CD8-positive, alpha-beta memory T cell (primary cell): Measurements from ENCODE around the gene CYB5R3. TPM values are rescaled to one million over a fixed set of nuclear protein-coding genes. Genes with fewer than 3 reads are reported as not detected.

Experiments
- CTCF ChIA-PET: fragments of 350-600 bp; sonication (Branson Sonifier 250); formaldehyde crosslinking; loops from one replicate; lab custom pipeline; 2021; ENCODE audit warnings: antibody characterized with exemption; lab: Charles Lee
- POLR2A ChIA-PET: fragments of 350-600 bp; sonication (Branson Sonifier 250); formaldehyde crosslinking; loops from one replicate; lab custom pipeline; 2021; ENCODE audit warnings: antibody characterized with exemption; lab: Charles Lee
- DNase-seq, 5 donors: peaks; one replicate each; pipeline versions ENCODE4 v3.0.0 to v3.0.0-alpha.2; 2020 to 2022; ENCODE audit warnings: mixed read lengths in 1 of 5
- H3K27ac ChIP-seq: one replicate; pipeline ENCODE4 v1.7.0; 2013; ENCODE audit warnings: low read depth, mild to moderate bottlenecking, low read length, moderate library complexity
- H3K27me3 ChIP-seq: 2 replicates; pipeline ENCODE4 v1.7.0; 2013; ENCODE audit warnings: low read length, mild to moderate bottlenecking; ENCODE audit not compliant: insufficient read depth, poor library complexity, severe bottlenecking
- H3K36me3 ChIP-seq: 2 replicates; pipeline ENCODE4 v1.7.0; 2013; ENCODE audit warnings: mild to moderate bottlenecking, low read length, moderate library complexity; ENCODE audit not compliant: insufficient read depth
- H3K4me1 ChIP-seq: 2 replicates; pipeline ENCODE4 v1.7.0; 2013; ENCODE audit warnings: mild to moderate bottlenecking, low read length, moderate library complexity; ENCODE audit not compliant: insufficient read depth
- H3K4me3 ChIP-seq: 2 replicates; pipeline ENCODE4 v1.7.0; 2013; ENCODE audit warnings: mild to moderate bottlenecking, low read length
- H3K9me3 ChIP-seq: 2 replicates; pipeline ENCODE4 v1.7.0; 2013; ENCODE audit warnings: mild to moderate bottlenecking, low read length
- H3K27ac Mint-ChIP-seq, 8 donors: one replicate each; pipeline ENCODE4 v1.8.0; 2020 to 2021; ENCODE audit warnings: mixed read lengths in 8 of 8, mild to moderate bottlenecking in 6 of 8, inconsistent platforms in 3 of 8, moderate library complexity in 3 of 8
- H3K27me3 Mint-ChIP-seq, 2 donors: one replicate each; pipeline ENCODE4 v1.8.0; 2020 to 2021; ENCODE audit warnings: mixed read lengths in 2 of 2, mild to moderate bottlenecking in 1 of 2, moderate library complexity in 1 of 2
- H3K36me3 Mint-ChIP-seq, 3 donors: one replicate each; pipeline ENCODE4 v1.8.0; 2020 to 2021; ENCODE audit warnings: mixed read lengths in 3 of 3, inconsistent platforms in 1 of 3, mild to moderate bottlenecking in 1 of 3
- H3K4me1 Mint-ChIP-seq, 3 donors: one replicate each; pipeline ENCODE4 v1.8.0; 2020 to 2021; ENCODE audit warnings: mixed read lengths in 3 of 3, inconsistent platforms in 1 of 3, mild to moderate bottlenecking in 1 of 3
- H3K4me3 Mint-ChIP-seq, 7 donors: one replicate each; pipeline ENCODE4 v1.8.0; 2020 to 2021; ENCODE audit warnings: mixed read lengths in 7 of 7, mild to moderate bottlenecking in 6 of 7, moderate library complexity in 4 of 7, inconsistent platforms in 2 of 7
- H3K9me3 Mint-ChIP-seq, 5 donors: one replicate each; pipeline ENCODE4 v1.8.0; 2020 to 2022; ENCODE audit warnings: mixed read lengths in 5 of 5, mild to moderate bottlenecking in 3 of 5, moderate library complexity in 2 of 5, inconsistent platforms in 1 of 5
- polyA plus RNA-seq: library from polyadenylated mRNA; unstranded; fragments of 300-500 nt; fragmentation: Illumina TruSeq; gene quantifications from one replicate; pipeline ENCODE4 v1.2.3, GENCODE V29; 2021
- total RNA-seq, 2 experiments: library from RNA; stranded (reverse); gene quantifications; one replicate each; pipeline ENCODE4 v1.2.3, GENCODE V29; 2021

The CYB5R3 gene
- total and polyA plus RNA-seq, 3 experiments from 2014 or later, result 70.9 to 105 (median 75.1) TPM

- no peaks in the 10 kb centered on the region for H3K9me3 ChIP-seq
- peaks cover 82% of the 10 kb centered on the region for H3K36me3 ChIP-seq
- no peaks in the 10 kb centered on the region for H3K4me1 ChIP-seq
- ChIA-PET POLR2A (no interaction called here), CTCF (interaction anchor here (0.6 kb wide), 1 partner anchor 647 kb away, joined by 4 read pairs; no protein-coding TSS in a partner anchor)
- H3K4me3 ChIP-seq, result no peak overlapping the region
- no peaks in the 10 kb centered on the region for H3K27me3 Mint-ChIP-seq
- peaks cover 3 to 92% (median 19%) of the 10 kb centered on the region in 3 donors for H3K36me3 Mint-ChIP-seq
- no peak overlapping the region for H3K27ac Mint-ChIP-seq
- peaks cover 4 to 6% (median 5%) of the 10 kb centered on the region in 3 donors for H3K4me1 Mint-ChIP-seq
- no peaks in the 10 kb centered on the region for H3K9me3 Mint-ChIP-seq
- H3K27ac ChIP-seq, result no peak overlapping the region
- DNase-seq, result no peak
- no peak overlapping the region for H3K4me3 Mint-ChIP-seq
- H3K27me3 ChIP-seq, result no peaks in the 10 kb centered on the region
These were observed 52.2 kb downstream of the CYB5R3 start for GRCh38 chr22:42596863-42597530.

GRCh38 chr22:42596336-42596735 lies 52.9 kb downstream of the CYB5R3 start:
- Mint-ChIP-seq H3K27me3 (no peaks in the 10 kb centered on the region), H3K4me1 (peaks cover 0 to 3% (median 2%) of the 10 kb centered on the region in 3 donors), H3K27ac (peak overlapping the region in 1 of 8 donors; percentile 47), H3K9me3 (no peaks in the 10 kb centered on the region), H3K36me3 (peaks cover 0 to 93% (median 20%) of the 10 kb centered on the region in 3 donors), H3K4me3 (no peak overlapping the region)
- POLR2A ChIA-PET, result interaction anchor here (1.4 kb wide), 1 partner anchor 18 kb away, joined by 4 read pairs; the partner anchor contains the start of gene POLDIP3
- DNase-seq, result no peak
- no peak overlapping the region for H3K27ac ChIP-seq
- CTCF ChIA-PET, result no interaction called here
- H3K4me3 ChIP-seq, result no peak overlapping the region
- H3K27me3 ChIP-seq, result no peaks in the 10 kb centered on the region
- H3K9me3 ChIP-seq, result no peaks in the 10 kb centered on the region
- H3K36me3 ChIP-seq, result peaks cover 84% of the 10 kb centered on the region
- H3K4me1 ChIP-seq, result no peaks in the 10 kb centered on the region

GRCh38 chr22:42595434-42595833 lies 53.8 kb downstream of the CYB5R3 start:
- Histone ChIP-seq H3K27me3 (no peaks in the 10 kb centered on the region), H3K4me1 (no peaks in the 10 kb centered on the region), H3K36me3 (peaks cover 79% of the 10 kb centered on the region), H3K9me3 (no peaks in the 10 kb centered on the region), H3K4me3 (no peak overlapping the region), H3K27ac (no peak overlapping the region)
- H3K27me3 Mint-ChIP-seq, result no peaks in the 10 kb centered on the region
- ChIA-PET POLR2A (interaction anchor here (1.4 kb wide), 1 partner anchor 19 kb away, joined by 4 read pairs; the partner anchor contains the start of gene POLDIP3), CTCF (interaction anchor here (0.9 kb wide), 1 partner anchor 10 kb away, joined by 3 read pairs; no protein-coding TSS in a partner anchor)
- H3K36me3 Mint-ChIP-seq, result peaks cover 0 to 91% (median 20%) of the 10 kb centered on the region in 3 donors
- peak overlapping the region in 3 of 8 donors; percentile 17 to 60 (median 46) for H3K27ac Mint-ChIP-seq
- no peaks in the 10 kb centered on the region for H3K9me3 Mint-ChIP-seq
- DNase-seq, result no peak
- H3K4me3 Mint-ChIP-seq, result no peak overlapping the region
- peaks cover 0 to 3% (median 2%) of the 10 kb centered on the region in 3 donors for H3K4me1 Mint-ChIP-seq

GRCh38 chr22:42591987-42592386 lies 57.2 kb downstream of the CYB5R3 start:
- POLR2A ChIA-PET, result no interaction called here
- H3K4me1 ChIP-seq, result no peaks in the 10 kb centered on the region
- CTCF ChIA-PET, result no interaction called here

GRCh38 chr22:42587588-42588175 lies 61.5 kb downstream of the CYB5R3 start:
- Mint-ChIP-seq H3K36me3 (peaks cover 0 to 87% (median 16%) of the 10 kb centered on the region in 3 donors), H3K27ac (peak overlapping the region in 1 of 8 donors; percentile 83), H3K9me3 (no peaks in the 10 kb centered on the region), H3K4me3 (no peak overlapping the region), H3K27me3 (no peaks in the 10 kb centered on the region), H3K4me1 (no peaks in the 10 kb centered on the region)
- Histone ChIP-seq H3K27ac (no peak overlapping the region), H3K4me1 (peaks cover 2% of the 10 kb centered on the region), H3K36me3 (peaks cover 52% of the 10 kb centered on the region), H3K9me3 (no peaks in the 10 kb centered on the region), H3K4me3 (no peak overlapping the region), H3K27me3 (no peaks in the 10 kb centered on the region)
- no peak for DNase-seq
- ChIA-PET POLR2A (no interaction called here), CTCF (no interaction called here)

More at GRCh38 chr22:42591987-42592386, 57.2 kb downstream of the CYB5R3 start:
- Mint-ChIP-seq H3K9me3 (no peaks in the 10 kb centered on the region), H3K4me3 (no peak overlapping the region), H3K4me1 (no peaks in the 10 kb centered on the region), H3K36me3 (peaks cover 0 to 92% (median 21%) of the 10 kb centered on the region in 3 donors), H3K27ac (no peak overlapping the region), H3K27me3 (no peaks in the 10 kb centered on the region)
- Histone ChIP-seq H3K36me3 (peaks cover 69% of the 10 kb centered on the region), H3K4me3 (no peak overlapping the region), H3K27ac (no peak overlapping the region), H3K9me3 (no peaks in the 10 kb centered on the region), H3K27me3 (no peaks in the 10 kb centered on the region)
- no peak for DNase-seq

- Mint-ChIP-seq H3K4me1 (peaks cover 7 to 8% (median 8%) of the 10 kb centered on the region in 3 donors), H3K27ac (peak overlapping the region in 1 of 8 donors; percentile 61), H3K36me3 (peaks cover 0 to 80% (median 8%) of the 10 kb centered on the region in 3 donors), H3K9me3 (no peaks in the 10 kb centered on the region), H3K27me3 (no peaks in the 10 kb centered on the region), H3K4me3 (no peak overlapping the region)
- Histone ChIP-seq H3K4me3 (no peak overlapping the region), H3K36me3 (peaks cover 40% of the 10 kb centered on the region), H3K4me1 (peaks cover 9% of the 10 kb centered on the region), H3K27me3 (no peaks in the 10 kb centered on the region), H3K9me3 (no peaks in the 10 kb centered on the region), H3K27ac (no peak overlapping the region)
- ChIA-PET CTCF (no interaction called here), POLR2A (no interaction called here)
- no peak for DNase-seq
These were observed 62.8 kb downstream of the CYB5R3 start for GRCh38 chr22:42586381-42586780.

- POLR2A ChIA-PET, result no interaction called here
These were observed 64.1 kb downstream of the CYB5R3 start for GRCh38 chr22:42585096-42585495.

More at GRCh38 chr22:42585096-42585495, 64.1 kb downstream of the CYB5R3 start:
- CTCF ChIA-PET, result interaction anchor here (0.9 kb wide), 1 partner anchor 36 kb away, joined by 4 read pairs; no protein-coding TSS in a partner anchor
- Mint-ChIP-seq H3K4me1 (peaks cover 12 to 16% (median 15%) of the 10 kb centered on the region in 3 donors), H3K27me3 (no peaks in the 10 kb centered on the region), H3K27ac (no peak overlapping the region), H3K4me3 (peak overlapping the region in 1 of 7 donors; percentile 68), H3K9me3 (no peaks in the 10 kb centered on the region), H3K36me3 (peaks cover 0 to 72% (median 8%) of the 10 kb centered on the region in 3 donors)
- no peak overlapping the region for H3K27ac ChIP-seq
- no peaks in the 10 kb centered on the region for H3K27me3 ChIP-seq
- H3K9me3 ChIP-seq, result no peaks in the 10 kb centered on the region
- no peak for DNase-seq
- H3K4me3 ChIP-seq, result no peak overlapping the region
- H3K4me1 ChIP-seq, result peaks cover 9% of the 10 kb centered on the region
- H3K36me3 ChIP-seq, result peaks cover 38% of the 10 kb centered on the region
